ENCODE data around the gene TYMS. TPM values are rescaled to one million over a fixed set of nuclear protein-coding genes. Genes with fewer than 3 reads are reported as not detected.

The TYMS gene
- total RNA-seq: 7.7 and 25.3 TPM in 2 replicates

GRCh38 chr18:657311-658000 lies at the start of gene TYMS:
Gene TYMS, plus strand, starts transcription at chr18:657653. Its CDS starts 90 bp downstream, at chr18:657743.
- DNase-seq (ENCODE audit: low read depth in 2 of 2): peak; percentile 46 to 60

- no peak for DNase-seq (ENCODE audit: low read depth in 2 of 2)
Measured at GRCh38 chr18:607930-608329, 49.5 kb upstream of the TYMS start.

- DNase-seq (ENCODE audit: low read depth in 2 of 2): no peak
Measured at GRCh38 chr18:610214-610928, 47.1 kb upstream of the TYMS start.

GRCh38 chr18:612156-612555 lies 45.3 kb upstream of the TYMS start:
- no peak for DNase-seq (ENCODE audit: low read depth in 2 of 2)

GRCh38 chr18:614193-614592 lies 43.3 kb upstream of the TYMS start:
- no peak for DNase-seq (ENCODE audit: low read depth in 2 of 2)

GRCh38 chr18:615092-615521 lies 42.3 kb upstream of the TYMS start:
- DNase-seq (ENCODE audit: low read depth in 2 of 2): no peak

- DNase-seq (ENCODE audit: low read depth in 2 of 2): no peak
Measured at GRCh38 chr18:615773-616172, 41.7 kb upstream of the TYMS start.

GRCh38 chr18:616380-616995 lies 41.0 kb upstream of the TYMS start:
- peak; percentile 67 to 79 for DNase-seq (ENCODE audit: low read depth in 2 of 2)

- no peak for DNase-seq (ENCODE audit: low read depth in 2 of 2)
Measured at GRCh38 chr18:617970-618504, 39.4 kb upstream of the TYMS start.

- DNase-seq (ENCODE audit: low read depth in 2 of 2): no peak
Measured at GRCh38 chr18:618618-619017, 38.8 kb upstream of the TYMS start.

GRCh38 chr18:621291-622043 lies 36.0 kb upstream of the TYMS start:
- peak in 1 of 2 donors; percentile 10 for DNase-seq (ENCODE audit: low read depth in 2 of 2)

GRCh38 chr18:622289-622688 lies 35.2 kb upstream of the TYMS start:
- peak in 1 of 2 donors; percentile 25 for DNase-seq (ENCODE audit: low read depth in 2 of 2)

GRCh38 chr18:623761-624620 lies 33.5 kb upstream of the TYMS start:
- peak; percentile 85 to 89 for DNase-seq (ENCODE audit: low read depth in 2 of 2)

- no peak for DNase-seq (ENCODE audit: low read depth in 2 of 2)
Measured at GRCh38 chr18:627231-627630, 30.2 kb upstream of the TYMS start.

GRCh38 chr18:629269-630150 lies 27.9 kb upstream of the TYMS start:
- no peak for DNase-seq (ENCODE audit: low read depth in 2 of 2)

GRCh38 chr18:631560-631959 lies 25.9 kb upstream of the TYMS start:
- DNase-seq (ENCODE audit: low read depth in 2 of 2): no peak

GRCh38 chr18:634551-635045 lies 22.9 kb upstream of the TYMS start:
- DNase-seq (ENCODE audit: low read depth in 2 of 2): no peak

- DNase-seq (ENCODE audit: low read depth in 2 of 2): no peak
Measured at GRCh38 chr18:635171-635570, 22.3 kb upstream of the TYMS start.

GRCh38 chr18:641224-641623 lies 16.2 kb upstream of the TYMS start:
- DNase-seq (ENCODE audit: low read depth in 2 of 2): no peak

All from lung microvascular endothelial cell (primary cell).